ENCODE data around the gene TPSG1.

Gene TPSG1

DNA sequence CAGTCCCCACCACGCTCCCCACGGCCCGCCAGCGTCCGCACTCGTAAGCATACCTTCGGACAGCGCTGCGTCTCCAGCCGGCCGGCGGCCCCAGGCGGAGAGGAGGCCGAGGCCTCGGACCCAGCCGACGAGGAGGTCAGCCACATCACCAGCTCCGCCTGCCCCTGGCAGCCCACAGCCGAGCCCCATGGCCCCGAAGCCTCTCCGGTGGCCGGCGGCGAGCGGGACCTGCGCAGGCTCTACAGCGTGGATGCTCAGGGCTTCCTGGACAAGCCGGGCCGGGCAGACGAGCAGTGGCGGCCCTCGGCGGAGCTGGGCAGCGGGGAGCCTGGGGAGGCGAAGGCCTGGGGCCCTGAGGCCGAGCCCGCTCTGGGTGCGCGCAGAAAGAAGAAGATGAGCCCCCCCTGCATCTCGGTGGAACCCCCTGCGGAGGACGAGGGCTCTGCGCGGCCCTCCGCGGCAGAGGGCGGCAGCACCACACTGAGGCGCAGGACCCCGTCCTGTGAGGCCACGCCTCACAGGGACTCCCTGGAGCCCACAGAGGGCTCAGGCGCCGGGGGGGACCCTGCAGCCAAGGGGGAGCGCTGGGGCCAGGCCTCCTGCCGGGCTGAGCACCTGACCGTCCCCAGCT, 4.9 kb downstream of the TPSG1 start:
- DNase-seq (ENCODE audit: extremely low read depth, low read depth): no peak
- TF ChIP-seq, protein P1, sequence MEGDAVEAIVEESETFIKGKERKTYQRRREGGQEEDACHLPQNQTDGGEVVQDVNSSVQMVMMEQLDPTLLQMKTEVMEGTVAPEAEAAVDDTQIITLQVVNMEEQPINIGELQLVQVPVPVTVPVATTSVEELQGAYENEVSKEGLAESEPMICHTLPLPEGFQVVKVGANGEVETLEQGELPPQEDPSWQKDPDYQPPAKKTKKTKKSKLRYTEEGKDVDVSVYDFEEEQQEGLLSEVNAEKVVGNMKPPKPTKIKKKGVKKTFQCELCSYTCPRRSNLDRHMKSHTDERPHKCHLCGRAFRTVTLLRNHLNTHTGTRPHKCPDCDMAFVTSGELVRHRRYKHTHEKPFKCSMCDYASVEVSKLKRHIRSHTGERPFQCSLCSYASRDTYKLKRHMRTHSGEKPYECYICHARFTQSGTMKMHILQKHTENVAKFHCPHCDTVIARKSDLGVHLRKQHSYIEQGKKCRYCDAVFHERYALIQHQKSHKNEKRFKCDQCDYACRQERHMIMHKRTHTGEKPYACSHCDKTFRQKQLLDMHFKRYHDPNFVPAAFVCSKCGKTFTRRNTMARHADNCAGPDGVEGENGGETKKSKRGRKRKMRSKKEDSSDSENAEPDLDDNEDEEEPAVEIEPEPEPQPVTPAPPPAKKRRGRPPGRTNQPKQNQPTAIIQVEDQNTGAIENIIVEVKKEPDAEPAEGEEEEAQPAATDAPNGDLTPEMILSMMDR (IDR thresholded peaks at IDR 0.05; ENCODE audit: low read depth, low read length, missing control alignments): no peak
- H3K4me3 ChIP-seq (replicated peaks; ENCODE audit: low read depth, low read length): no peak overlapping the region

GRCh38 chr16:1218930-1219611, 6.0 kb downstream of the TPSG1 start:
- H3K4me3 ChIP-seq (replicated peaks; ENCODE audit: low read depth, low read length): no peak overlapping the region
- DNase-seq (ENCODE audit: extremely low read depth, low read depth): no peak
- TF ChIP-seq, protein P1 (IDR thresholded peaks at IDR 0.05; ENCODE audit: low read depth, low read length, missing control alignments): no peak

DNA sequence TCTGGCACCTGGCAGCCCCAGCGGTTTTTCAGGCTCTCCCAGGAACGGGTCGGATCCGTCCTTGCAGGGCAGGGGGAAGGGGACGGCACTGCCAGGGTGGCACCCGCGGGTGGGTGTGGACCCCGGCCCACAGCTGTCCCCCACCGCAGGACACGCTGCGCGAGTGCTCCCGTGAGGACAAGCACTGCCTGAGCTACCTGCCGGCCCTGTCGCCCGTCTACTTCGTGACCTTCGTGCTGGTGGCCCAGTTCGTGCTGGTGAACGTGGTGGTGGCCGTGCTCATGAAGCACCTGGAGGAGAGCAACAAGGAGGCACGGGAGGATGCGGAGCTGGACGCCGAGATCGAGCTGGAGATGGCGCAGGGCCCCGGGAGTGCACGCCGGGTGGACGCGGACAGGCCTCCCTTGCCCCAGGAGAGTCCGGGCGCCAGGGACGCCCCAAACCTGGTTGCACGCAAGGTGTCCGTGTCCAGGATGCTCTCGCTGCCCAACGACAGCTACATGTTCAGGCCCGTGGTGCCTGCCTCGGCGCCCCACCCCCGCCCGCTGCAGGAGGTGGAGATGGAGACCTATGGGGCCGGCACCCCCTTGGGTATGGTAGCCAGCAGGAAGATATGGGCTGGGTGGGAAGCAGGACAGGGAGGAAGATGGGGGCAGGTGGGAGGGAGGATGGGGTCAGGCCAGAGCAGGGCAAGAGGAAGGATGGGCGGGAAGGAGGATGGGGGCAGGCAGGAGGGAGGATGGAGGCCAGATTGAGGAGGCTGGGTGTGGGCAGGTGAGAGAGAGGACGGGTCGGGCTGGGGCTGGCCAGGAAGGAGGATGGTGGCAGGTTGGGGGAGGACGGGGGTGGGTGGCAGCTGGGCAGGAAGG, 6.8 kb downstream of the TPSG1 start:
- TF ChIP-seq, protein P1 (IDR thresholded peaks at IDR 0.05; ENCODE audit: low read depth, low read length, missing control alignments): no peak
- no peak overlapping the region for H3K4me3 ChIP-seq (replicated peaks; ENCODE audit: low read depth, low read length)
- no peak for DNase-seq (ENCODE audit: extremely low read depth, low read depth)

- TF ChIP-seq, protein P1 (IDR thresholded peaks at IDR 0.05; ENCODE audit: low read depth, low read length, missing control alignments): no peak
- H3K4me3 ChIP-seq (replicated peaks; ENCODE audit: low read depth, low read length): no peak overlapping the region
- no peak for DNase-seq (ENCODE audit: extremely low read depth, low read depth)
These were observed 7.5 kb downstream of the TPSG1 start for GRCh38 chr16:1217526-1217925.

DNA sequence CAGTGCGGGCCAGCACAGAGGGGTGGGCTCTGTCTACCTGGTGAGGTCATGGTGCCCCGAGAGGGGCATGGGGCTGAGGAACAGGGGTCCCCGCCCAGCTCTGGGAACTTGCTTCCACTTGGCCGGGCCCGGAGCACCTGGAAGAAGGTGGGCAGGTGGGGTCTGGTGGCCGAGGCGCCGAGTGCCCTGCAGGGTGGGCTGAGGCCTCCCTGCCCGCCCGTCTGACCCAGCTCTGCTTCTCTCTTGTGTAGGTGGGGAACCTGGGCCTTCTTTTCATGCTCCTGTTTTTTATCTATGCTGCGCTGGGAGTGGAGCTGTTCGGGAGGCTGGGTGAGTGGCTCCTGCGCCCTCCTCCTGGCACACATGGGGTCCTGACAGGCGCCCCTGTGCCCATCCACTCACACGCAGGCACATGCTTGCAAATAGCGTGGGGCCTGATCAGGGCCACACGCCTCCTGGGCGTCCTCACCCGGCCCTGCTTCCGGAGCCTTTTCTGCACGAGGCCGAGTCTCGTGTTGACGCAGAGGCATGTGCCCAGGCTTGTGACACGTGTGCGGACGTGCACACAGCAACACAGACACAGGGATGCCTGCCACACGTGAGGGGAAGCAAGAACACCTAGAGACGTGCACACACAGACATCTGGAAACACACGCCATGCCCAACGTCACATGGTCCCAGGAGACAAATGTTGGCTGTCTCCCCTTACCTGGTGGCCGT, 8.2 kb downstream of the TPSG1 start:
- H3K4me3 ChIP-seq (replicated peaks; ENCODE audit: low read depth, low read length): no peak overlapping the region
- no peak for DNase-seq (ENCODE audit: extremely low read depth, low read depth)
- TF ChIP-seq, protein P1 (IDR thresholded peaks at IDR 0.05; ENCODE audit: low read depth, low read length, missing control alignments): no peak

DNA sequence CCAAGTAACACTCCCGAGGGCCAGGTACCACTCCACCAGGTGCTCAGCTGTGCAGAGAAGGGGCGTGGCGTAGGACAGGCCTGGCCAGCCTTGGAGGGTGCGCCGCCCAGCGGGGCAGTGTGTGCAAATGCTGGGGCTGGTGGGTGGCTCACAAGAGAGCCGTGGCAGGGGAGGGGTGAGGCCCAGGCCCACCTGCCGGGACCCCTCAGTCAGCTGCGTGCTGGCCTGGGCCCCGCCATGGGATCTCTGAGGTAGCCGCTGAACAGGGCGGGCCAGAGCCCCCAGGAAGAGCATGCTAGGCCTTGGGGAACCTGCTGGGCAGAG, 8.8 kb downstream of the TPSG1 start:
- H3K4me3 ChIP-seq (replicated peaks; ENCODE audit: low read depth, low read length): no peak overlapping the region
- TF ChIP-seq, protein P1 (IDR thresholded peaks at IDR 0.05; ENCODE audit: low read depth, low read length, missing control alignments): no peak
- DNase-seq (ENCODE audit: extremely low read depth, low read depth): no peak
